GM12878 (cell line): ENCODE measurements around the gene SELENOV. TPM values are rescaled to one million over a fixed set of nuclear protein-coding genes. Genes with fewer than 3 reads are reported as not detected.

Experiments used
- ATAC-seq: fragments of 200-7000 bp; cut with Tn5 transposase; 3 replicates; pipeline ENCODE4 v1.9.1; 2020; ENCODE audit warnings: mild to moderate bottlenecking, moderate library complexity
- BruUV-seq: library from RNA; stranded (reverse); fragments of 400-500 nt; replicated peaks from 2 replicates; lab custom pipeline; 2021; lab: Mats Ljungman, UMichigan
- CTCF ChIA-PET: fragments of 300-600 bp; sonication (Branson Sonifier 250); formaldehyde crosslinking; extraction: SDS; loops from one replicate; lab custom pipeline; 2021; ENCODE audit warnings: inconsistent platforms; lab: Yijun Ruan, JAX
- POLR2A ChIA-PET: fragments of 350-600 bp; formaldehyde crosslinking; extraction: SDS; loops from one replicate; lab custom pipeline; 2021; ENCODE audit warnings: inconsistent platforms; lab: Charles Lee
- RAD21 ChIA-PET: fragments of 300-600 bp; sonication (Branson Sonifier 250); formaldehyde crosslinking; loops from one replicate; lab custom pipeline; 2023; ENCODE audit warnings: antibody characterized with exemption; ENCODE audit not compliant: unreplicated experiment; lab: Charles Lee
- SMC1A ChIA-PET: fragments of 300-600 bp; sonication (Branson Sonifier 250); formaldehyde crosslinking; loops from one replicate; lab custom pipeline; 2023; ENCODE audit not compliant: unreplicated experiment, uncharacterized antibody; lab: Charles Lee
- DNase-seq: peaks from one replicate; pipeline ENCODE4 v3.0.0-alpha.2; 2011; ENCODE audit warnings: low read depth, low spot score
- FAIRE-seq: peaks from 3 replicates; lab custom pipeline; 2011; peaks lifted over from hg19 to GRCh38; lab: Jason Lieb, UNC
- H2AFZ ChIP-seq: 2 replicates; pipeline ENCODE4 v1.6.0; 2011; ENCODE audit warnings: low read depth, low read length, control low read depth; ENCODE audit not compliant: control insufficient read depth
- H3K27ac ChIP-seq: 2 replicates; pipeline ENCODE4 v1.5.1; 2011; ENCODE audit warnings: control low read depth; ENCODE audit not compliant: control insufficient read depth, insufficient read depth
- H3K27me3 ChIP-seq, 2 experiments: replicated peaks in 1 of 2; 2 replicates each; pipeline versions ENCODE4 v1.6.0 to v1.6.1; 2011; ENCODE audit warnings: low read length in 1 of 2; ENCODE audit not compliant: control insufficient read depth in 2 of 2, insufficient read depth in 2 of 2
- H3K36me3 ChIP-seq, 2 experiments: 2 replicates each; pipeline ENCODE4 v1.5.1; 2011; ENCODE audit warnings: low read length in 1 of 2; ENCODE audit not compliant: control insufficient read depth in 2 of 2, insufficient read depth in 2 of 2
- H3K4me1 ChIP-seq: 2 replicates; pipeline ENCODE4 v1.6.1; 2011; ENCODE audit warnings: mild to moderate bottlenecking, low read length, moderate library complexity, mixed read lengths; ENCODE audit not compliant: control insufficient read depth, insufficient read depth
- H3K4me2 ChIP-seq: 2 replicates; pipeline ENCODE4 v1.6.0; 2011; ENCODE audit warnings: control low read depth; ENCODE audit not compliant: control insufficient read depth, insufficient read depth
- H3K4me3 ChIP-seq: fragments of 200-600 bp; sonication (generic); 2 replicates; pipeline ENCODE4 v1.5.1; 2016
- H3K79me2 ChIP-seq: 2 replicates; pipeline ENCODE4 v1.6.0; 2011; ENCODE audit warnings: low read length; ENCODE audit not compliant: control insufficient read depth, insufficient read depth
- H3K9ac ChIP-seq: 2 replicates; pipeline ENCODE4 v1.8.0; 2011; ENCODE audit warnings: low read length, control low read depth, mixed read lengths; ENCODE audit not compliant: control insufficient read depth, insufficient read depth
- H3K9me3 ChIP-seq: replicated peaks from 3 replicates; pipeline ENCODE4 v1.5.1; 2011; ENCODE audit warnings: mild to moderate bottlenecking, low read length; ENCODE audit not compliant: control insufficient read depth, insufficient read depth
- H4K20me1 ChIP-seq: 2 replicates; pipeline ENCODE4 v1.6.0; 2011; ENCODE audit not compliant: control insufficient read depth, insufficient read depth
- BCL11A ChIP-seq: IDR thresholded peaks from 2 replicates; pipeline ENCODE4 v1.6.1; 2011; ENCODE audit warnings: low read depth, low read length
- TARDBP ChIP-seq: IDR thresholded peaks from 2 replicates; pipeline ENCODE4 v1.6.1; 2016; ENCODE audit warnings: borderline replicate concordance
- ZBED1 ChIP-seq: IDR thresholded peaks from 2 replicates; pipeline ENCODE4 v1.6.1; 2016; ENCODE audit warnings: borderline replicate concordance
- WGBS: methylation state at CpG from one replicate; pipeline ENCODE4 v1.1.6; 2016; ENCODE audit warnings: low lambda C conversion rate; ENCODE audit not compliant: insufficient replicate concordance, insufficient coverage; ENCODE audit errors: missing lambda C conversion rate; 5-methylcytosine and 5-hydroxymethylcytosine counted together
- in situ Hi-C: fragments of 300-500 bp; cut with MboI; formaldehyde crosslinking; loops from 9 replicates; pipeline ENCODE4 v1.14.3; 2018; ENCODE audit warnings: mixed read lengths
- intact Hi-C: fragments of 100-400 bp; cut with micrococcal nuclease; formaldehyde crosslinking; loops from one replicate; pipeline ENCODE4 v1.14.2; 2022; ENCODE audit not compliant: unreplicated experiment
- polyA plus RNA-seq, 11 experiments: library from polyadenylated mRNA; depleted of rRNA in 4 of 11; unstranded in 6 of 11; stranded (reverse) in 5 of 11; fragments of >200 nt; fragmentation: Nextera tagmentation in 4 of 11; fragmentation: Illumina TruSeq in 1 of 11; extraction: Ambion mirVana in 4 of 11; extraction: Trizol in 1 of 11; gene quantifications; 1 replicate in 1 of 11; 2 replicates in 10 of 11; pipeline versions ENCODE4 v1.2.1 to v1.2.3, GENCODE V29; 2011 to 2016; ENCODE audit warnings: inconsistent platforms in 2 of 11, missing spikeins in 2 of 11, low read depth in 1 of 11
- total RNA-seq, 4 experiments: library from RNA; depleted of rRNA in 3 of 4; stranded (reverse); fragments of >200 nt in 3 of 4; fragmentation: Illumina TruSeq in 1 of 4; extraction: Trizol in 1 of 4; gene quantifications; 2 replicates each; pipeline versions ENCODE4 v1.2.1 to v1.2.3, GENCODE V29; 2013 to 2021

The SELENOV gene
- total and polyA plus RNA-seq, 10 of the 15 experiments (the other 5 are each of a cell fraction or from before 2014, with no cell fraction given): not detected

DNA sequence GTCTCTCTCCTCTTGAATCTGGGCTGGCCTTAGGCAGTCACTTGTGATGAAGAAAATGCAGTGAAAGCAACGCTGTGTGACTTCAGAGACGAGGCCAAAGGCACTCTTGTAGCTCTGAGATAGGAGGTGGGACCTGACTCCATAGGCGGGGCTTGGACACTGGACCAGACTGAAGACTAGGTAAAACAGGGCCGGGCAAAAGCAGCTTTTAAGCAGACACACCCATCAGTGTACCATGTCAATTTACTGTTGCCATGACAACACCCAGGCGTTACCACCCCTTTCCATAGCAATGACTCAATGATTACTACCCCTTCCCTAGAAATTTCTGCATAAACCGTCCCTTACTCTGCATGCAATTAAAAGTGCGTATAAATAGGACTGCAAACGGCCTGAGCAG, 31.7 kb downstream of the SELENOV start:
- no peaks in the 10 kb centered on the region for H3K36me3 ChIP-seq
- intact Hi-C loops: no loop called here
- TF ChIP-seq ZBED1: no peak
- TF ChIP-seq, all 136 proteins: peak for 0
- no peak for ATAC-seq
- no peak overlapping the region for H3K9ac ChIP-seq
- WGBS: 33% methylated on average over 8 of the region's 8 CpGs
- no peak overlapping the region for H3K4me2 ChIP-seq
- DNase-seq: no peak
- in situ Hi-C loops: loop anchor here (5.0 kb wide), 1 partner anchor 296 kb away; no protein-coding TSS in a partner anchor
- ChIA-PET POLR2A (interaction anchor here (0.6 to 1.1 kb wide), 2 partner anchors 97 to 126 kb away, joined by 3 to 4 read pairs; no protein-coding TSS in a partner anchor), CTCF (interaction anchor here (1.1 to 15.0 kb wide), 4 partner anchors 9 to 128 kb away, joined by 3 to 248 read pairs (median 6); partner anchors contain the start of gene EID2B), SMC1A (interaction anchor here (1.0 to 3.0 kb wide), 4 partner anchors 22 to 129 kb away, joined by 3 to 20 read pairs (median 4); no protein-coding TSS in a partner anchor), RAD21 (interaction anchor here (0.9 to 1.5 kb wide), 2 partner anchors 107 to 125 kb away, joined by 3 read pairs; no protein-coding TSS in a partner anchor)
- peaks cover 1% of the 10 kb centered on the region for H3K4me1 ChIP-seq
- no peak overlapping the region for H2AFZ ChIP-seq
- no peaks in the 10 kb centered on the region; a peak in 1 of 4 replicates for H3K27me3 ChIP-seq
- H3K4me3 ChIP-seq: no peak overlapping the region
- no peak overlapping the region for H3K27ac ChIP-seq
- no peaks in the 10 kb centered on the region for H3K79me2 ChIP-seq
- BruUV-seq: no TSS peak
- H3K9me3 ChIP-seq: no peaks in the 10 kb centered on the region
- FAIRE-seq: no peak
- H4K20me1 ChIP-seq: no peaks in the 10 kb centered on the region

DNA sequence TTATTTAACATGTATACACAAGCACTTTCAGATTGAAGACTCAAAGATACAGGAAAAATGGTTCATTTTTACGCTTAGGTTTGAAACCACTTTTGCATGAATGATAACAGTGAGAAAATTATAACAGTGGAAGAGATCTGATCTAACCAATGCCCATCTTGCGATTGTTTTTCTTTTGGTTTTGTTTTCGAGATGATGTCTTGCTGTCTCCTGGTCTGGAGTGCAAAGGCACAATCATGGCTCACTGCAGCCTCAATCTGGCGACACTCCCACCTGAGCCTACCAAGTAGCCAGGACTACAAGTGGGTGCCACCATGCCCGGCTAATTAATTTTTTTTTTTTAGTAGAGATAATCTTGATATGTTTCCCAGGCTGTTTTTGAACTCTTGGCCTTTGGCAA, 35.3 kb downstream of the SELENOV start:
- no peaks in the 10 kb centered on the region; the same call in 2 of the 3 replicates for H3K9me3 ChIP-seq
- FAIRE-seq: no peak
- peaks cover 19% of the 10 kb centered on the region for H3K4me1 ChIP-seq
- no peaks in the 10 kb centered on the region for H3K36me3 ChIP-seq
- ChIA-PET POLR2A (no interaction called here), SMC1A (interaction anchor here (1.2 to 5.9 kb wide), 4 partner anchors 52 to 293 kb away, joined by 4 to 105 read pairs (median 10); no protein-coding TSS in a partner anchor), RAD21 (interaction anchor here (2.8 to 5.8 kb wide), 2 partner anchors 123 to 293 kb away, joined by 18 to 105 read pairs; no protein-coding TSS in a partner anchor), CTCF (interaction anchor here (1.8 to 15.0 kb wide), 3 partner anchors 124 to 294 kb away, joined by 5 to 248 read pairs (median 60); partner anchors contain the start of gene FBL)
- H3K27ac ChIP-seq: no peak overlapping the region
- H3K27me3 ChIP-seq: no peaks in the 10 kb centered on the region; a peak in 1 of 4 replicates
- no peak overlapping the region for H3K9ac ChIP-seq
- DNase-seq: no peak
- whole genome bisulfite sequencing: 18% methylated on average over 5 of the region's 5 CpGs
- H4K20me1 ChIP-seq: no peaks in the 10 kb centered on the region
- in situ Hi-C loops: loop anchor here (5.0 kb wide), 1 partner anchor 122 kb away; no protein-coding TSS in a partner anchor
- ATAC-seq: peak; percentile 59; the same call in 2 of the 3 replicates
- no peak overlapping the region; the same call in 1 of the 2 replicates for H2AFZ ChIP-seq
- no peak overlapping the region for H3K4me3 ChIP-seq
- no TSS peak for BruUV-seq
- H3K79me2 ChIP-seq: no peaks in the 10 kb centered on the region
- intact Hi-C loops: loop anchor here (2.0 kb wide), 3 partner anchors 77 to 297 kb away; partner anchors contain the start of gene FBL
- no peak for TF ChIP-seq TARDBP
- TF ChIP-seq BCL11A: no peak
- H3K4me2 ChIP-seq: no peak overlapping the region
